Astrocyte of the spinal cord (primary cell): ENCODE results near the gene ZIC4.
A peak's percentile ranks its signal among the peaks of the same experiment; 100 is the strongest.

Experiments used
- DNase-seq: peaks from one replicate; pipeline ENCODE4 v3.0.0; 2011; ENCODE audit warnings: low read depth, low spot score
- H3K4me3 ChIP-seq: 2 replicates; pipeline ENCODE4 v1.5.1; 2011; ENCODE audit warnings: low read depth, mild to moderate bottlenecking, low read length, moderate library complexity
- in situ Hi-C: cut with HindIII; loops from 2 replicates; pipeline ENCODE4 v1.10.0; 2017; ENCODE audit warnings: low sequenced_read_pairs
- TF ChIP-seq, protein P1 (sequence below): IDR thresholded peaks from 2 replicates; pipeline ENCODE4 v1.5.1; 2012; ENCODE audit warnings: low read depth, mild to moderate bottlenecking, low read length, inconsistent platforms

The ZIC4 gene

DNA sequence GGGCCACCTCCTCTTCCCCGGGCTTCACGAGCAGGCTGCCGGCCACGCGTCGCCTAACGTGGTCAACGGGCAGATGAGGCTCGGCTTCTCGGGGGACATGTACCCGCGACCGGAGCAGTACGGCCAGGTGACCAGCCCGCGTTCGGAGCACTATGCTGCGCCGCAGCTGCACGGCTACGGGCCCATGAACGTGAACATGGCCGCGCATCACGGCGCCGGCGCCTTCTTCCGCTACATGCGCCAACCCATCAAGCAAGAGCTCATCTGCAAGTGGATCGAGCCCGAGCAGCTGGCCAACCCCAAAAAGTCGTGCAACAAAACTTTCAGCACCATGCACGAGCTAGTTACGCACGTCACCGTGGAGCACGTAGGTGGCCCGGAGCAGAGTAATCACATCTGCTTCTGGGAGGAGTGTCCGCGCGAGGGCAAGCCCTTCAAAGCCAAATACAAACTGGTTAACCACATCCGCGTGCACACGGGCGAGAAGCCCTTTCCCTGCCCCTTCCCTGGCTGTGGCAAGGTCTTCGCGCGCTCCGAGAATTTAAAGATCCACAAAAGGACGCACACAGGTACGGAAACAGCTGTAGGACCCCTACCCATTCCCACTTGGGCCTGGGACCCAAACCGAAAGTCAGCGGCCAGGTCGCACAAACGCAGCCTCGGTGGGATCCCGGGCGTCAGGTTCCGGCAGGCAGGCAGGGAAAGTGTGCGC is 4.3 kb upstream of the ZIC4 start:
- H3K4me3 ChIP-seq, result peak overlapping the region; percentile 89
- TF ChIP-seq, protein P1, sequence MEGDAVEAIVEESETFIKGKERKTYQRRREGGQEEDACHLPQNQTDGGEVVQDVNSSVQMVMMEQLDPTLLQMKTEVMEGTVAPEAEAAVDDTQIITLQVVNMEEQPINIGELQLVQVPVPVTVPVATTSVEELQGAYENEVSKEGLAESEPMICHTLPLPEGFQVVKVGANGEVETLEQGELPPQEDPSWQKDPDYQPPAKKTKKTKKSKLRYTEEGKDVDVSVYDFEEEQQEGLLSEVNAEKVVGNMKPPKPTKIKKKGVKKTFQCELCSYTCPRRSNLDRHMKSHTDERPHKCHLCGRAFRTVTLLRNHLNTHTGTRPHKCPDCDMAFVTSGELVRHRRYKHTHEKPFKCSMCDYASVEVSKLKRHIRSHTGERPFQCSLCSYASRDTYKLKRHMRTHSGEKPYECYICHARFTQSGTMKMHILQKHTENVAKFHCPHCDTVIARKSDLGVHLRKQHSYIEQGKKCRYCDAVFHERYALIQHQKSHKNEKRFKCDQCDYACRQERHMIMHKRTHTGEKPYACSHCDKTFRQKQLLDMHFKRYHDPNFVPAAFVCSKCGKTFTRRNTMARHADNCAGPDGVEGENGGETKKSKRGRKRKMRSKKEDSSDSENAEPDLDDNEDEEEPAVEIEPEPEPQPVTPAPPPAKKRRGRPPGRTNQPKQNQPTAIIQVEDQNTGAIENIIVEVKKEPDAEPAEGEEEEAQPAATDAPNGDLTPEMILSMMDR, result no peak
- in situ Hi-C loops, result no loop called here
- DNase-seq, result peak; percentile 72

GRCh38 chr3:147410116-147410525 is 3.8 kb upstream of the ZIC4 start:
- in situ Hi-C loops, result no loop called here
- TF ChIP-seq, protein P1, result no peak
- peak overlapping the region; percentile 89 for H3K4me3 ChIP-seq
- DNase-seq, result peak; percentile 63

DNA sequence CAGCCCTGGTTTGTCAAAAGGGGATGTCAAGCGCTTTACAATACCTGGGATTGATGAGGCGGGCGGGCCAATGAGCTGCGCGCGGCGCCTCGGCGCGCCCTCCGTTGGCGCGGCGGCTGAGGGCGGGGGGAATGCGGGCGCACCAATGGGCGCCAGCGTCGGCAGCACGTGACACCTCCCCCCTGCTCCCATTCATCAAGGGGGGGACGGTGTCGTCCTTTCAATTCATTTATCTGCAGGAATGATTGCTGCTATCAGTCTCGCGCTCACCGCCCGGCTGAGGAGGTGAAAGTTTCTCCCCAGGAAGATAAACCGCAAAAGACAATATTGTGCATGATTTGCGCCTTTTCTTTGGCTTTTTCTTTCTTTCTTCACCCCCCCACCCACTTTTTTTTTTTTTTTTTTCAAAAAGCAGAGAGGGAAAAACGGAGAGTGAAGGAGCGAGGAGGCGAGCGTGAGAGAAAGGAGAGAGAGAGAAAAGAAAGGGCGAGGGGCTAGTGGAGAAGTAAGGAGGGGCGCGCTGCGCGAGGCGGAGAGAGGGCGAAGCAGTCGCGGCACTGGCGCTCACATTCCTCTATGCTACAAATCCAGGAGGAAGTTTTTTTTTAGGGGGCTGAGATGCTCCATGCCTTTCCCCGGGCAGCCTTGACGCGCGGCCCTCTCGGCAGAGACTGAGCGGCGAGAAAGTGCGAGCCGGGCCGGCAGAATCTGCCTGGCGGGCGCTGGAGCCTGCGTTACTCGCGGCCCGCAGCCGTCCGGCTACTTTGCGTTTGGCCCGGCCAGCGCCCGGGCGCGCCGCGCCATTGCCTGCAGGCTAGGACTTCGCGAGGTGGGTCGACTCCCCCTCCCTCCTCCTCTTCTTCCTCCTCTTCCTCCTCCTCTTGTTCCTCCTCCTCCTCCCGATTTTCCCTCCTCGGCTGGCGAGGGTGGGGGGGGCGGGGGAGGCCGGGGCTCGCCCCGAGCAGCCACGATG is 3.1 kb upstream of the ZIC4 start, which contains the start of gene ZIC1:
Gene ZIC1, plus strand, starts transcription at position 223 of the 973 bp plus-strand sequence. Its CDS starts 748 bp downstream, at position 971.
- TF ChIP-seq, protein P1, result no peak
- in situ Hi-C loops, result no loop called here
- H3K4me3 ChIP-seq, result peak within 1 kb of the TSS; percentile 89
- peak; percentile 98 for DNase-seq

DNA sequence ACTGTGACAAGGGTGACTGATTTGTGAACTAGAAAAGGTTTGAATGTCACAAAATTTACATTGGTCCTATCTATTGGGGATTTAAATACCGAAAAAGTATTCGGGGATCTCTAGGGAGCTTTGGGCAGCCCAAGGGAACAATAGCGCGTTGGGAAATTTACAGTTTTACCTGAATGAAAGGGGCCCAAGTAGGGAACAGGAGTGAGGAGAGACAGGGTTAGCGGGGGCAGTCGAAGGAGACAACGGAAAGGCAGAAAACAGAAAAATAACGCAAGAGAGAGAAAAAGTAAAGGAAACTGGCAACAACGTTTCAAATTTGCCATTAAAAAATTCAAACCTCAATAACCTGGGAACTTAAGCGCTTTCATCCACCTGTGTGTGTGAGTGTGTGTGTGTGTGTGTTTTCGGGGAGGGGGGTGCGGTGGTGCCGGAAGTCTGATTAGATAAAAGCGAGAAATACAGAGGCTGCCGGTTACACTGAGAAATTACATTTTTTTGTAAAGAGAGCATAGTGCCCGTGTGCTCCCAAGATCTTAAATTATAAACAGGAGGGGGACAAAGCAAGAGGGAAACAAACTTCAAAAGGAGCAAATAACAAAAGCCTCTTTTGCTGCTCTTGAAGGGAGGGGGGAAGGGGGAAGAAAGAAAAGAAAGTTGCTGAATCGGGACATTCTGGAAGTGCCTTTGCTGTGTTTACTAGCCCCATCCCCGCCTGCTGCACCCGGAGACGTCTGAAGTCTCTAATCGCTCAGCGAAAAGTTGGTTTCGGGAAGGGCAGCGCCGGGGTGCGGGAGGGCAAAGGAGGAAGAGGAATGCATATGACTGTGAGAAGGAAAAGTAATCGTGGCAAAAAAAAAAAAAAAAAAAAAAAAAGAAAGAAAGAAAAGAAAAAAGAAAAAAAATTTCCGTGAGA is 2.1 kb upstream of the ZIC4 start:
- H3K4me3 ChIP-seq, result peak overlapping the region; percentile 54
- in situ Hi-C loops, result no loop called here
- TF ChIP-seq, protein P1, result no peak
- peak; percentile 87 for DNase-seq

- in situ Hi-C loops, result no loop called here
- peak; percentile 67 for DNase-seq
- peak overlapping the region; percentile 54 for H3K4me3 ChIP-seq
- TF ChIP-seq, protein P1, result no peak
These were observed 1.3 kb upstream of the ZIC4 start for GRCh38 chr3:147407498-147408187.
